PC-9 (cell line): ENCODE measurements around the gene PTPRG. TPM values are rescaled to one million over a fixed set of nuclear protein-coding genes. Genes with fewer than 3 reads are reported as not detected.

ENCODE experiments used
- BruUV-seq: library from RNA; stranded (reverse); fragments of 400-500 nt; replicated peaks from 2 replicates; lab custom pipeline; 2021; lab: Mats Ljungman, UMichigan
- CTCF ChIA-PET: fragments of 300-600 bp; sonication (Branson Sonifier 250); formaldehyde crosslinking; loops from one replicate; lab custom pipeline; 2022; ENCODE audit warnings: antibody characterized with exemption; lab: Charles Lee
- POLR2A ChIA-PET: fragments of 300-600 bp; sonication (Branson Sonifier 250); formaldehyde crosslinking; loops from one replicate; lab custom pipeline; 2022; ENCODE audit warnings: antibody characterized with exemption; ENCODE audit not compliant: unreplicated experiment; lab: Charles Lee
- DNase-seq, 2 experiments: peaks; one replicate each; pipeline versions ENCODE4 v3.0.0 to v3.0.0-alpha.2; 2015 to 2022; ENCODE audit warnings: mixed read lengths in 1 of 2
- H2AFZ ChIP-seq: fragments of 200-600 bp; sonication (generic); 2 replicates; pipeline ENCODE4 v1.8.1; 2017; ENCODE audit warnings: antibody characterized with exemption
- H3F3A ChIP-seq: fragments of 200-600 bp; sonication (generic); 2 replicates; pipeline ENCODE4 v1.8.1; 2017; ENCODE audit warnings: antibody characterized with exemption, mild to moderate bottlenecking, low read depth; ENCODE audit not compliant: insufficient read depth
- H3K27ac ChIP-seq: fragments of 200-600 bp; sonication (generic); 2 replicates; pipeline ENCODE4 v1.6.1; 2016; ENCODE audit warnings: mixed run types
- H3K27me3 ChIP-seq: fragments of 200-600 bp; sonication (generic); 2 replicates; pipeline ENCODE4 v1.6.1; 2016; ENCODE audit warnings: low read depth, mixed run types; ENCODE audit not compliant: insufficient read depth
- H3K36me3 ChIP-seq: fragments of 200-600 bp; sonication (generic); 2 replicates; pipeline ENCODE4 v1.6.1; 2016; ENCODE audit warnings: low read depth, mixed run types
- H3K4me1 ChIP-seq: fragments of 200-600 bp; sonication (generic); replicated peaks from 2 replicates; pipeline ENCODE4 v1.6.1; 2016; ENCODE audit warnings: mixed run types; ENCODE audit not compliant: insufficient read depth
- H3K4me2 ChIP-seq: fragments of 200-600 bp; sonication (generic); 2 replicates; pipeline ENCODE4 v1.6.1; 2017; ENCODE audit warnings: mixed run types
- H3K4me3 ChIP-seq: fragments of 200-600 bp; sonication (generic); 2 replicates; pipeline ENCODE4 v1.6.1; 2016; ENCODE audit warnings: mixed run types
- H3K79me2 ChIP-seq: fragments of 200-600 bp; sonication (generic); 2 replicates; pipeline ENCODE4 v1.6.1; 2017; ENCODE audit warnings: low read depth, mixed run types
- H3K9me2 ChIP-seq: fragments of 200-600 bp; sonication (generic); 2 replicates; pipeline ENCODE4 v1.8.1; 2017; ENCODE audit warnings: mild to moderate bottlenecking; ENCODE audit not compliant: insufficient read depth
- H3K9me3 ChIP-seq: fragments of 200-600 bp; sonication (generic); 2 replicates; pipeline ENCODE4 v1.8.1; 2016; ENCODE audit warnings: low read depth; ENCODE audit not compliant: insufficient read depth
- H4K20me1 ChIP-seq: fragments of 200-600 bp; sonication (generic); 2 replicates; pipeline ENCODE4 v1.8.1; 2017; ENCODE audit not compliant: insufficient read depth
- CTCF ChIP-seq: fragments of 200-600 bp; sonication (generic); conservative IDR thresholded peaks from 2 replicates; pipeline ENCODE4 v1.6.1; 2017; ENCODE audit warnings: mixed run types, antibody characterized with exemption, mild to moderate bottlenecking, moderate library complexity
- EZH2 ChIP-seq: fragments of 200-600 bp; sonication (generic); IDR thresholded peaks from 2 replicates; pipeline ENCODE4 v1.8.0; 2017; ENCODE audit warnings: antibody characterized with exemption, low read depth
- intact Hi-C: fragments of 100-400 bp; cut with micrococcal nuclease; formaldehyde crosslinking; loops from one replicate; pipeline ENCODE4 v1.10.0; 2022; ENCODE audit not compliant: unreplicated experiment
- total RNA-seq: library from RNA; stranded (reverse); gene quantifications from 2 replicates; pipeline ENCODE4 v1.2.3, GENCODE V29; 2021

PTPRG gene
- total RNA-seq, 1 experiment from 2014 or later: 32.9 TPM

- Histone ChIP-seq H3K4me1 (no peaks in the 10 kb centered on the region), H2AFZ (no peak overlapping the region), H3F3A (no peaks in the 10 kb centered on the region), H3K4me3 (no peak overlapping the region), H3K36me3 (no peaks in the 10 kb centered on the region), H4K20me1 (no peaks in the 10 kb centered on the region), H3K9me2 (no peaks in the 10 kb centered on the region), H3K79me2 (no peaks in the 10 kb centered on the region), H3K27ac (no peak overlapping the region), H3K9me3 (no peaks in the 10 kb centered on the region), H3K4me2 (no peak overlapping the region), H3K27me3 (no peaks in the 10 kb centered on the region)
- intact Hi-C loops: no loop called here
- ChIA-PET CTCF (no interaction called here), POLR2A (no interaction called here)
- BruUV-seq: no TSS peak
- no peak for DNase-seq
- TF ChIP-seq CTCF: no peak
- no peak for TF ChIP-seq EZH2
Measured at GRCh38 chr3:62041681-62042080, 480.3 kb downstream of the PTPRG start.

- H3K4me1 ChIP-seq: no peaks in the 10 kb centered on the region
- no peak overlapping the region for H3K4me2 ChIP-seq
- no peaks in the 10 kb centered on the region for H4K20me1 ChIP-seq
- no peak for TF ChIP-seq CTCF
- no peak for TF ChIP-seq EZH2
- intact Hi-C loops: no loop called here
- ChIA-PET CTCF (no interaction called here), POLR2A (no interaction called here)
- no TSS peak for BruUV-seq
- no peak overlapping the region for H2AFZ ChIP-seq
- H3K27me3 ChIP-seq: no peaks in the 10 kb centered on the region
- H3K9me3 ChIP-seq: no peaks in the 10 kb centered on the region
- no peaks in the 10 kb centered on the region for H3K9me2 ChIP-seq
- DNase-seq: no peak
- H3K4me3 ChIP-seq: no peak overlapping the region
- H3K79me2 ChIP-seq: no peaks in the 10 kb centered on the region
- no peaks in the 10 kb centered on the region for H3K36me3 ChIP-seq
- H3K27ac ChIP-seq: no peak overlapping the region
- no peaks in the 10 kb centered on the region for H3F3A ChIP-seq
Measured at GRCh38 chr3:62044874-62045411, 483.6 kb downstream of the PTPRG start.

- ChIA-PET POLR2A (interaction anchor here (0.6 kb wide), 1 partner anchor 151 kb away, joined by 7 read pairs; no protein-coding TSS in a partner anchor), CTCF (interaction anchor here (0.7 to 0.8 kb wide), 3 partner anchors 40 to 175 kb away, joined by 3 to 4 read pairs (median 3); no protein-coding TSS in a partner anchor)
- Histone ChIP-seq H3K4me2 (no peak overlapping the region), H3K9me2 (no peaks in the 10 kb centered on the region), H3F3A (no peaks in the 10 kb centered on the region), H3K9me3 (no peaks in the 10 kb centered on the region), H3K27ac (no peak overlapping the region), H3K27me3 (no peaks in the 10 kb centered on the region), H3K4me1 (no peaks in the 10 kb centered on the region), H3K79me2 (no peaks in the 10 kb centered on the region), H4K20me1 (no peaks in the 10 kb centered on the region), H3K4me3 (no peak overlapping the region), H2AFZ (no peak overlapping the region), H3K36me3 (no peaks in the 10 kb centered on the region)
- no peak for DNase-seq
- intact Hi-C loops: no loop called here
- no TSS peak for BruUV-seq
- TF ChIP-seq CTCF: no peak
- no peak for TF ChIP-seq EZH2
Measured at GRCh38 chr3:62046326-62046725, 485.0 kb downstream of the PTPRG start.
